ENCODE results near the gene SLC13A5.

- TF ChIP-seq EZH2 (IDR thresholded peaks at IDR 0.05; ENCODE audit: low read length, unreplicated experiment) (no peak), CTCF (conservative IDR thresholded peaks at IDR 0.05; ENCODE audit: low read depth, low read length) (no peak), EZH2phosphoT487 (IDR thresholded peaks at IDR 0.05; ENCODE audit: borderline replicate concordance, low read length) (no peak)
Measured at GRCh38 chr17:6671431-6671830, 41.7 kb downstream of the SLC13A5 start.

Data from PC-3 (cell line).